OCI-LY3 (cell line): ENCODE measurements around the gene SUV39H1.

Experiments used
- CTCF ChIP-seq: fragments of 200-600, 300-600 bp; sonication (generic); IDR thresholded peaks from 2 replicates; pipeline ENCODE4 v1.5.1; 2014; ENCODE audit warnings: antibody characterized with exemption, low read length, low read depth
- EZH2phosphoT487 ChIP-seq: fragments of 200-600 bp; shearing (Covaris generic); IDR thresholded peaks from 2 replicates; pipeline ENCODE4 v1.6.1; 2018; ENCODE audit warnings: antibody characterized with exemption, mixed run types, low read depth

- TF ChIP-seq CTCF (no peak), EZH2phosphoT487 (no peak)
Measured at GRCh38 chrX:48700246-48700645, 3.7 kb downstream of the SUV39H1 start.
